Activated T-helper 1 cell treated with anti-CD3 and anti-CD28 coated beads, Interleukin-12 subunit alpha, Interleukin-12 subunit beta, Interleukin-2, Interleukin-4 antibody, amounts not matched to agents 30 ng/mL and 10 ng/mL and 1 ng/mL, durations not matched to agents 14 hours and 24 hours and 36 hours (primary cell): Measurements from ENCODE around the gene GRM5. TPM values are rescaled to one million over a fixed set of nuclear protein-coding genes. Genes with fewer than 3 reads are reported as not detected.

Experiments used
- DNase-seq: peaks from one replicate; pipeline ENCODE4 v3.0.0; 2021; ENCODE audit warnings: low spot score
- H3K27ac Mint-ChIP-seq: one replicate; pipeline ENCODE4 v1.8.0; 2021; ENCODE audit warnings: mild to moderate bottlenecking, mixed read lengths
- H3K27me3 Mint-ChIP-seq: one replicate; pipeline ENCODE4 v1.8.0; 2022; ENCODE audit warnings: mild to moderate bottlenecking, moderate library complexity, mixed read lengths; ENCODE audit not compliant: insufficient read depth
- H3K36me3 Mint-ChIP-seq: one replicate; pipeline ENCODE4 v1.8.0; 2021; ENCODE audit warnings: low read depth, mixed read lengths
- H3K4me1 Mint-ChIP-seq: one replicate; pipeline ENCODE4 v1.8.0; 2021; ENCODE audit warnings: low read depth, mixed read lengths
- H3K4me3 Mint-ChIP-seq: one replicate; pipeline ENCODE4 v1.8.0; 2021; ENCODE audit warnings: mild to moderate bottlenecking, moderate library complexity, mixed read lengths
- H3K9me3 Mint-ChIP-seq: one replicate; pipeline ENCODE4 v1.8.0; 2021; ENCODE audit warnings: mixed read lengths
- intact Hi-C: fragments of 100-400 bp; cut with micrococcal nuclease; formaldehyde crosslinking; loops from one replicate; pipeline ENCODE4 v1.15.1; 2024
- total RNA-seq: library from RNA; stranded (reverse); gene quantifications from 2 replicates; pipeline ENCODE4 v1.2.3, GENCODE V29; 2022

GRM5 gene
- total RNA-seq, 1 donor from 2014 or later: not detected

GRCh38 chr11:88529426-88529825, 536.4 kb downstream of the GRM5 start:
- intact Hi-C loops: no loop called here
- H3K27ac Mint-ChIP-seq: no peak overlapping the region
- no peak for DNase-seq
- H3K4me1 Mint-ChIP-seq: peaks cover 17% of the 10 kb centered on the region
- peaks cover 3% of the 10 kb centered on the region for H3K9me3 Mint-ChIP-seq
- no peak overlapping the region for H3K4me3 Mint-ChIP-seq
- peaks cover 5% of the 10 kb centered on the region for H3K36me3 Mint-ChIP-seq
- peaks cover 18% of the 10 kb centered on the region for H3K27me3 Mint-ChIP-seq

GRCh38 chr11:88523386-88524071, 542.3 kb downstream of the GRM5 start:
- DNase-seq: no peak
- H3K27ac Mint-ChIP-seq: no peak overlapping the region
- H3K27me3 Mint-ChIP-seq: peaks cover 7% of the 10 kb centered on the region
- no peaks in the 10 kb centered on the region for H3K36me3 Mint-ChIP-seq
- peaks cover 3% of the 10 kb centered on the region for H3K9me3 Mint-ChIP-seq
- H3K4me1 Mint-ChIP-seq: no peaks in the 10 kb centered on the region
- intact Hi-C loops: no loop called here
- no peak overlapping the region for H3K4me3 Mint-ChIP-seq

DNA sequence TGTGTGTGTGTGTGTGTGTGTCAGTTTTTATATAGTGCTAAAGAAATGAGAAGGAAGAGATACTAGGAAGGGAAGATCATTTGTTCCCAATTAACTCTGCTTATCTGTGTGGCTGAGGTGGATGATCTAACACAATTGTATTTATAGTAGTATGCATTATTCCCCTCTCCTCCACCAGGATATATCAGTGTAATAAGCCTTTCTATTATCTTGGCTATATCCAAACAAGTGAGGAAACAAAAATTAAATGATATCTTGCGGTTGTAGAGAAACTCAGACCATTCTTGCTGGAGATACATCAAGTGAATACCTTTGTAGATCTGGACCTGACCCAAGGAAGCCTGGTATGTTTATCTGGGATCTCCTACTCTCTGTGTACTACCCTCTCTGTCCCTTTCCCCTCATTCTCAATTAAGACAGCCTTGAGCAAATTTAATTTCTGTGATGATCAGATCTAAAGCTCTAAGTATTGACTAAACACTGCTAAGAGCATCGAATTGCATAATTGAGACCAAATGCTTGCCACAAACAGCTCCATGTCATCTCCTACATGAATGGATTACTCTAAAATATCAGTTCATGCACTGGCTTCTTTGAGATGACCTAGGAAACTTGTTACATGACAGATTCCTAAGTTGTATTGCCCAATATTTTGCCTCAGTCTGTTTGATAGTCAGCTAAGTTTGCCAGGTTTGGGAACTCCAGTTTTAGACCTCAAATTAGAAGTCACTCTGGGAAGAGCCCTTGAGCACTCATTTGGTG, 543.0 kb downstream of the GRM5 start:
- no peak overlapping the region for H3K4me3 Mint-ChIP-seq
- H3K4me1 Mint-ChIP-seq: no peaks in the 10 kb centered on the region
- H3K36me3 Mint-ChIP-seq: no peaks in the 10 kb centered on the region
- no peak for DNase-seq
- H3K9me3 Mint-ChIP-seq: peaks cover 3% of the 10 kb centered on the region
- H3K27ac Mint-ChIP-seq: no peak overlapping the region
- H3K27me3 Mint-ChIP-seq: peaks cover 6% of the 10 kb centered on the region
- intact Hi-C loops: no loop called here

DNA sequence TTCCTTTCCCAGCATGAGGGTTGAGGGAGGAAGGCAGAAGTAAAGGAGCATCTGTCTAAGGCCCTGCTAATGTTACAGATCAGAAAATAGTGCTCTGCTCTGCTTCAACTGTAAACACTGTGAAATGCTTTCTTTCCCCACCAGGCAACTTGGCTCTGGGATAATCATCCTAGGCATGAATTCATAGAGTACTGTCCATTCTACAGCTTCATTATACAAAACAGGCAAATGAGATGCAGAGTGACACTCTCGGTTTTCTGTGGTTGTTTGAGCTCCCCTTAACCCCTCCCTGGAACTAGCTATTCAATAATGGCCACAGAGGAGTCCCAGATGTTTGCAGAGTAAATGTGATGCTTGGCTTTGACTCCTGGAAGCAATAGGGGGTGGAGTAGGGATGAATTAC, 544.0 kb downstream of the GRM5 start:
- no peaks in the 10 kb centered on the region for H3K36me3 Mint-ChIP-seq
- H3K27ac Mint-ChIP-seq: no peak overlapping the region
- no peak overlapping the region for H3K4me3 Mint-ChIP-seq
- peaks cover 3% of the 10 kb centered on the region for H3K9me3 Mint-ChIP-seq
- H3K4me1 Mint-ChIP-seq: no peaks in the 10 kb centered on the region
- intact Hi-C loops: no loop called here
- DNase-seq: no peak
- peaks cover 2% of the 10 kb centered on the region for H3K27me3 Mint-ChIP-seq

- Mint-ChIP-seq H3K27me3 (peaks cover 3% of the 10 kb centered on the region), H3K9me3 (peaks cover 3% of the 10 kb centered on the region), H3K4me3 (no peak overlapping the region), H3K36me3 (no peaks in the 10 kb centered on the region), H3K4me1 (no peaks in the 10 kb centered on the region), H3K27ac (no peak overlapping the region)
- DNase-seq: no peak
- intact Hi-C loops: no loop called here
Measured at GRCh38 chr11:88521399-88521798, 544.4 kb downstream of the GRM5 start.

DNA sequence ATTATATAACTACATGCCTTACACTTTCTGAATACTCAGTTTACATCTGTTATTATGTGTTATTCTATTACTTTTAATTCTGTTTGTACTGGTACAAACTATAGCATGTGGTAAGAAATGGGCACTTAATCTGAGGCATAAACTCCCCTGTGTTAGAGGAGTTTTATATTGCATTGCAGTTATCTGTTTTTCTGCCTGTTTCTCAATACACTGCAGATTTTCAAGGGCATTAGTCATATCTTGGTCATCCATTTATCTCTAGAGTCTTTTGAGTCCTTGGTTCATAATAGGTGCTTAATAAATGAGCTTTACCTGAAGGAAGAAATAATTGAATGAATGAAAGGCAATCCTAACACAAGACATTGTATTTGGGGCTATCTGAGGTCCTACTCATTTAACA, 545.4 kb downstream of the GRM5 start:
- H3K4me3 Mint-ChIP-seq: no peak overlapping the region
- DNase-seq: no peak
- H3K9me3 Mint-ChIP-seq: peaks cover 3% of the 10 kb centered on the region
- H3K36me3 Mint-ChIP-seq: no peaks in the 10 kb centered on the region
- intact Hi-C loops: no loop called here
- no peak overlapping the region for H3K27ac Mint-ChIP-seq
- no peaks in the 10 kb centered on the region for H3K4me1 Mint-ChIP-seq
- peaks cover 8% of the 10 kb centered on the region for H3K27me3 Mint-ChIP-seq

DNA sequence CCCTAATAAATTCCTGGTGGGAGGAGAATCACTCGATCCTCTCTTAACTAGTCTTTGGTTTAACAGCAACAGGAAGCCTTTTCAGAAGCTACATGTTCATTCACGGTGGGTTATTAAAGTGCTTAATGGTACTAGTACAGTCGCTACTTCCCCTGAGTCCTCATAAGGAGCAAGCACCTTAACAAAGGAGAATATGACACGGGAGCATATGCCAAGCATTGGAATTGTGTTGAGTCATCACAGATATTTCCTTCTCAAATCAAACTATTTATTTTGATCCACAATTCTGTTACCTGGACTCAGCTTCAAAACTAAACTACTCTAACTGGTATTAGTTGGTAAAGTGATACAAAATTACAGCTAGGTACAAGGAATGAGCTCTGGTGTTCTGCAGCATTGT, 550.8 kb downstream of the GRM5 start:
- Mint-ChIP-seq H3K4me3 (no peak overlapping the region), H3K27ac (no peak overlapping the region), H3K36me3 (no peaks in the 10 kb centered on the region), H3K4me1 (no peaks in the 10 kb centered on the region), H3K9me3 (no peaks in the 10 kb centered on the region), H3K27me3 (peaks cover 49% of the 10 kb centered on the region)
- no peak for DNase-seq
- intact Hi-C loops: no loop called here

DNA sequence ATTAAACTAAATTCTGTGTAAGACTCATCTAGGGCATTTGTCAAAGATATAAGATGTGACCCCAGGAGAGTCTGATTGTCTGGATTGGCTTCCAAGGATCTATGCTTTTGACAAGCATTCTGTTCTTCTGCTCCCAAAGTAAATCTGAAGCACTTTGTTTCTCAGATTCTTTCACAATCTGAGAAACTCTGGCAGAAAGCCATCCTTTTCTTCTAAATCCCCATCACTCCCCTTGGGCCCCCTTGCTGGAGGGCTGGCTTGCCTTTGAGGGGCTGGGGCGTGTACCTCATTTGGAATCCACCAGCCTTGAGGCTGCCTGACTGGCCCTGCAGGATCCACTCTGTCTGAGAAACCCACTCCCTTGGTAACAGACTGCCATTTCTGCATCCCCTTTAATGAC, 554.8 kb downstream of the GRM5 start:
- Mint-ChIP-seq H3K27ac (no peak overlapping the region), H3K36me3 (no peaks in the 10 kb centered on the region), H3K4me3 (no peak overlapping the region), H3K27me3 (peaks cover 71% of the 10 kb centered on the region), H3K4me1 (peaks cover 16% of the 10 kb centered on the region), H3K9me3 (no peaks in the 10 kb centered on the region)
- DNase-seq: no peak
- intact Hi-C loops: no loop called here

- intact Hi-C loops: loop anchor here (2.0 kb wide), 1 partner anchor 28 kb away; no protein-coding TSS in a partner anchor
- peaks cover 71% of the 10 kb centered on the region for H3K27me3 Mint-ChIP-seq
- no peaks in the 10 kb centered on the region for H3K36me3 Mint-ChIP-seq
- no peak for DNase-seq
- H3K4me3 Mint-ChIP-seq: peak overlapping the region; percentile 79
- no peaks in the 10 kb centered on the region for H3K9me3 Mint-ChIP-seq
- peaks cover 16% of the 10 kb centered on the region for H3K4me1 Mint-ChIP-seq
- peak overlapping the region; percentile 36 for H3K27ac Mint-ChIP-seq
Measured at GRCh38 chr11:88508759-88509581, 556.8 kb downstream of the GRM5 start.

DNA sequence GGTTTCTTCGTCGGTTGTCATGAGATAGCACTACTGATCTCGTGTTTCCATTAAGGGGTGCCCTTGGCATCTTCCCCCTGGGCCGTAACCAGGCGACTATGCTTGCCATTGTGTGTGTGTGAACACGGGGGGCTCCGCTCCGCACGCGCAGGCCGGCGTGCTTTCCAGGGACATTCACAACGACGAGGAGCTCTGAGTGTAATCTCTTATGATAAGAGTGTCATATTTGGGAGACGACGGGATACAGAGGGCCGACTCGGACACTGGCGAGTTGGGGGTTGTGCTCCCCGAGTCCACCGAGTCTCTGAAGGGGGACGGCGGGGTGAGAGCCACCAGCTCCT, 557.4 kb downstream of the GRM5 start:
- Mint-ChIP-seq H3K36me3 (no peaks in the 10 kb centered on the region), H3K9me3 (no peaks in the 10 kb centered on the region), H3K27me3 (peaks cover 69% of the 10 kb centered on the region), H3K27ac (no peak overlapping the region), H3K4me1 (peaks cover 16% of the 10 kb centered on the region), H3K4me3 (peak overlapping the region; percentile 78)
- intact Hi-C loops: loop anchor here (2.0 kb wide), 1 partner anchor 28 kb away; no protein-coding TSS in a partner anchor
- no peak for DNase-seq

DNA sequence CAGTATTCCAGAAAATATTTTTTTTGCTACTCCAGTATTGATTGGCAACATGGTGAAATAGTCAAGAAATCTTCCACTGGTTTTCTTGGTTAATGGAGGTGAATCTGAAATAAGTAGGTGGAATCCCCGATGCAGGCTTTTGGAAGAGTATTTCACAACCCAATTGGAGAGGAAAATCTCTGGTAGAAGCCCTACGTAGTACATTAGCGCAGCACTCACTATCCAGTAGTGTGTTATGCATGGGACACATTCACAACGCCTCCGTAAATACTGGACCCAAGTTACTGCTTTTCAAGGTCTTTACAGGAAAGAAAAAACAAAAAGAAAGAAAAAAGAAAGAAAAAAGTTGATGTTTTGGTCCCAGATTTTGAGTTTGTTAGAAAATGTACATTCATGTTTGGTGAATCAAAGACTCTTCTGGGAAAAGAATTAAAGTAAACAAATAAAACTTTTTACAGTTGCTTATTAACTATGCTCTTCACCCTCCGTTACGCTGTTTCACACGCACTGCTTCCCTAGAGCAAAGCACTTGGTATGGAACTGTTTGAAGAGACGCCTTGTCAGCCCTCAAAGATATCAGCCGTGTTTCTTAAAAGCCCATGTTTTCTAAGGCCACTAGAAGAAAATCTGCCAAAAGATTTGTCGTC, 557.9 kb downstream of the GRM5 start:
- intact Hi-C loops: loop anchor here (2.0 kb wide), 1 partner anchor 29 kb away; no protein-coding TSS in a partner anchor
- no peak for DNase-seq
- no peak overlapping the region for H3K27ac Mint-ChIP-seq
- H3K36me3 Mint-ChIP-seq: no peaks in the 10 kb centered on the region
- peak overlapping the region; percentile 78 for H3K4me3 Mint-ChIP-seq
- H3K27me3 Mint-ChIP-seq: peaks cover 70% of the 10 kb centered on the region
- peaks cover 16% of the 10 kb centered on the region for H3K4me1 Mint-ChIP-seq
- H3K9me3 Mint-ChIP-seq: no peaks in the 10 kb centered on the region

- no peaks in the 10 kb centered on the region for H3K9me3 Mint-ChIP-seq
- no peak overlapping the region for H3K27ac Mint-ChIP-seq
- no peaks in the 10 kb centered on the region for H3K4me1 Mint-ChIP-seq
- intact Hi-C loops: no loop called here
- H3K4me3 Mint-ChIP-seq: no peak overlapping the region
- peaks cover 35% of the 10 kb centered on the region for H3K27me3 Mint-ChIP-seq
- no peak for DNase-seq
- H3K36me3 Mint-ChIP-seq: no peaks in the 10 kb centered on the region
Measured at GRCh38 chr11:88501541-88501940, 564.2 kb downstream of the GRM5 start.
